Body of pancreas (tissue), 4 donors: ENCODE data around the gene SLC35F5. TPM values are rescaled to one million over a fixed set of nuclear protein-coding genes. Genes with fewer than 3 reads are reported as not detected.
"Not testable (repeated sequence)": the region's sequence is repeated elsewhere in the genome, so short reads cannot be mapped to it uniquely, and the experiment has no call there.

Source experiments
- ATAC-seq: fragments of 150-250 bp; one replicate; pipeline ENCODE4 v1.9.1; 2016
- DNase-seq, 4 donors: peaks; one replicate each; pipeline ENCODE4 v3.0.0-alpha.2; 2019
- H3K27ac ChIP-seq, 4 donors: fragments of 200-600 bp; sonication (generic); 1 replicate in 3 of 4; 2 replicates in 1 of 4; pipeline versions ENCODE4 v1.5.1 to v1.6.1; 2016 to 2019; ENCODE audit warnings: mild to moderate bottlenecking in 1 of 4, mixed read lengths in 1 of 4, moderate library complexity in 1 of 4
- H3K27me3 ChIP-seq, 2 donors: fragments of 200-600 bp; sonication (generic); one replicate each; pipeline ENCODE4 v1.6.0; 2016; ENCODE audit warnings: mild to moderate bottlenecking in 1 of 2
- H3K36me3 ChIP-seq, 2 donors: fragments of 200-600 bp; sonication (generic); replicated peaks in 1 of 2; 2 replicates each; pipeline ENCODE4 v1.5.1; 2016; ENCODE audit warnings: low read depth in 2 of 2; ENCODE audit not compliant: insufficient read depth in 1 of 2
- H3K4me1 ChIP-seq: fragments of 200-600 bp; sonication (generic); one replicate; pipeline ENCODE4 v1.6.0; 2016
- H3K4me3 ChIP-seq, 2 donors: fragments of 200-600 bp; sonication (generic); 1 replicate in 1 of 2; 2 replicates in 1 of 2; pipeline ENCODE4 v1.5.1; 2016 to 2019
- H3K9me3 ChIP-seq, 3 donors: fragments of 200-600 bp; sonication (generic); 1 replicate in 2 of 3; 2 replicates in 1 of 3; pipeline ENCODE4 v1.5.1; 2016
- CTCF ChIP-seq, 7 experiments: fragments of 450-650 bp in 4 of 7; fragments of 200-600 bp in 3 of 7; sonication (generic) in 3 of 7; IDR thresholded peaks; one replicate each; pipeline ENCODE4 v1.5.1; 2016 to 2019; ENCODE audit warnings: antibody characterized with exemption in 7 of 7
- POLR2A ChIP-seq, 3 donors: fragments of 450-650 bp; IDR thresholded peaks; one replicate each; pipeline ENCODE4 v1.6.1; 2016; ENCODE audit warnings: antibody characterized with exemption in 3 of 3, mild to moderate bottlenecking in 2 of 3
- WGBS, 2 donors: methylation state at CpG; one replicate each; pipeline ENCODE4 v1.1.5; 2017; 5-methylcytosine and 5-hydroxymethylcytosine counted together
- intact Hi-C: fragments of 100-400 bp; cut with DNase I; formaldehyde crosslinking; loops from one replicate; pipeline ENCODE4 v1.15.1; 2023
- total RNA-seq, 2 donors: library from RNA; depleted of rRNA; stranded (reverse); fragments of >200 nt; gene quantifications; one replicate each; pipeline ENCODE4 v1.1.0, GENCODE V29; 2016

Gene SLC35F5
- total RNA-seq, 2 donors from 2014 or later, result 50.8 to 104 TPM

- 62 to 90% methylated on average over 3 of the region's 3 CpGs for WGBS, 2 donors
- intact Hi-C loops, result no loop called here
- H3K27ac ChIP-seq, result no peak overlapping the region
- DNase-seq (no peak), ATAC-seq (no peak)
- H3K4me3 ChIP-seq, result no peak overlapping the region
- no peaks in the 10 kb centered on the region for H3K9me3 ChIP-seq
- H3K27me3 ChIP-seq, result no peaks in the 10 kb centered on the region
- H3K36me3 ChIP-seq, result no peaks in the 10 kb centered on the region
- TF ChIP-seq POLR2A (IDR thresholded peaks at IDR 0.05) (no peak), CTCF (IDR thresholded peaks at IDR 0.05) (no peak)
- no peaks in the 10 kb centered on the region for H3K4me1 ChIP-seq
Observed at GRCh38 chr2:113692698-113693428, 63.6 kb downstream of the SLC35F5 start.

GRCh38 chr2:113690871-113691270 lies 65.6 kb downstream of the SLC35F5 start:
- WGBS, 2 donors, result 59 to 65% methylated on average over 3 of the region's 3 CpGs
- intact Hi-C loops, result not testable (repeated sequence)

GRCh38 chr2:113686537-113686936 lies 69.9 kb downstream of the SLC35F5 start:
- Histone ChIP-seq H3K4me1 (no peaks in the 10 kb centered on the region), H3K9me3 (no peaks in the 10 kb centered on the region), H3K4me3 (no peak overlapping the region), H3K27me3 (no peaks in the 10 kb centered on the region), H3K36me3 (no peaks in the 10 kb centered on the region), H3K27ac (no peak overlapping the region)
- WGBS, 2 donors, result 86 to 92% methylated on average over 2 of the region's 2 CpGs
- intact Hi-C loops, result no loop called here
- TF ChIP-seq CTCF (IDR thresholded peaks at IDR 0.05), result no peak
- no peak for TF ChIP-seq POLR2A (IDR thresholded peaks at IDR 0.05)
- ATAC-seq, result no peak
- DNase-seq, result no peak

More at GRCh38 chr2:113690871-113691270, 65.6 kb downstream of the SLC35F5 start:
- not testable (repeated sequence) for DNase-seq, H3K9me3 ChIP-seq, ATAC-seq, H3K36me3 ChIP-seq, H3K4me3 ChIP-seq, H3K27ac ChIP-seq, H3K4me1 ChIP-seq, H3K27me3 ChIP-seq

GRCh38 chr2:113685471-113685870 lies 71.0 kb downstream of the SLC35F5 start:
- ATAC-seq, result no peak
- intact Hi-C loops, result no loop called here
- DNase-seq, result no peak
- H3K9me3 ChIP-seq, result no peaks in the 10 kb centered on the region
- no peaks in the 10 kb centered on the region for H3K36me3 ChIP-seq
- 83 to 90% methylated on average over 8 of the region's 8 CpGs for WGBS, 2 donors
- no peak for TF ChIP-seq CTCF (IDR thresholded peaks at IDR 0.05)
- TF ChIP-seq POLR2A (IDR thresholded peaks at IDR 0.05), result no peak
- H3K27ac ChIP-seq, result no peak overlapping the region
- H3K4me1 ChIP-seq, result no peaks in the 10 kb centered on the region
- no peak overlapping the region for H3K4me3 ChIP-seq
- H3K27me3 ChIP-seq, result no peaks in the 10 kb centered on the region

- Histone ChIP-seq H3K4me1 (no peaks in the 10 kb centered on the region), H3K27me3 (no peaks in the 10 kb centered on the region), H3K4me3 (no peak overlapping the region), H3K9me3 (no peaks in the 10 kb centered on the region), H3K36me3 (no peaks in the 10 kb centered on the region), H3K27ac (no peak overlapping the region)
- ATAC-seq (no peak), DNase-seq (no peak)
- 79 to 82% methylated on average over 8 of the region's 8 CpGs for WGBS, 2 donors
- intact Hi-C loops, result no loop called here
- no peak for TF ChIP-seq CTCF (IDR thresholded peaks at IDR 0.05)
- TF ChIP-seq POLR2A (IDR thresholded peaks at IDR 0.05), result no peak
Observed at GRCh38 chr2:113679457-113679856, 77.0 kb downstream of the SLC35F5 start.
